Hepatocyte (in vitro differentiated cells): Measurements from ENCODE around the gene DNMT3B.

ENCODE experiments used
- CTCF ChIP-seq: fragments of 200-600 bp; sonication (generic); IDR thresholded peaks from 2 replicates; pipeline ENCODE4 v1.5.1; 2016; ENCODE audit warnings: antibody characterized with exemption, mild to moderate bottlenecking; ENCODE audit not compliant: poor library complexity
- EZH2 ChIP-seq: fragments of 200-600 bp; sonication (generic); IDR thresholded peaks from 2 replicates; pipeline ENCODE4 v1.6.1; 2016; ENCODE audit warnings: antibody characterized with exemption, mild to moderate bottlenecking, borderline replicate concordance

GRCh38 chr20:32753731-32754130 lies 8.5 kb upstream of the DNMT3B start:
- TF ChIP-seq CTCF (no peak), EZH2 (no peak)
